GM21825 (cell line): ENCODE data around the gene ASTN2.

Source experiments
- ATAC-seq: cut with Tn5 transposase; IDR thresholded peaks from one replicate; pipeline ENCODE4 v1.9.1; 2021; ENCODE audit warnings: mild to moderate bottlenecking, moderate library complexity; ENCODE audit not compliant: unreplicated experiment

ASTN2 gene

GRCh38 chr9:117265253-117265652, 149.6 kb downstream of the ASTN2 start:
- no peak for ATAC-seq

- ATAC-seq = no peak
These were observed 156.5 kb downstream of the ASTN2 start for GRCh38 chr9:117258184-117258866.

GRCh38 chr9:117253261-117253660, 161.6 kb downstream of the ASTN2 start:
- ATAC-seq = no peak

GRCh38 chr9:117250610-117251215, 164.1 kb downstream of the ASTN2 start:
- no peak for ATAC-seq

GRCh38 chr9:117249799-117250198, 165.1 kb downstream of the ASTN2 start:
- no peak for ATAC-seq

GRCh38 chr9:117247266-117247665, 167.6 kb downstream of the ASTN2 start:
- ATAC-seq = no peak

GRCh38 chr9:117245175-117245829, 169.6 kb downstream of the ASTN2 start:
- no peak for ATAC-seq

- no peak for ATAC-seq
These were observed 172.8 kb downstream of the ASTN2 start for GRCh38 chr9:117242082-117242481.

- ATAC-seq = no peak
These were observed 175.4 kb downstream of the ASTN2 start for GRCh38 chr9:117239428-117239827.

GRCh38 chr9:117234103-117234502, 180.8 kb downstream of the ASTN2 start:
- no peak for ATAC-seq

- no peak for ATAC-seq
These were observed 181.8 kb downstream of the ASTN2 start for GRCh38 chr9:117233016-117233415.

GRCh38 chr9:117232281-117232680, 182.6 kb downstream of the ASTN2 start:
- ATAC-seq = no peak

GRCh38 chr9:117231012-117231411, 183.8 kb downstream of the ASTN2 start:
- ATAC-seq = no peak

- ATAC-seq = no peak
These were observed 190.2 kb downstream of the ASTN2 start for GRCh38 chr9:117224695-117225094.

- ATAC-seq = no peak
These were observed 195.9 kb downstream of the ASTN2 start for GRCh38 chr9:117218951-117219350.

GRCh38 chr9:117214416-117214815, 200.4 kb downstream of the ASTN2 start:
- no peak for ATAC-seq

- no peak for ATAC-seq
These were observed 203.6 kb downstream of the ASTN2 start for GRCh38 chr9:117211280-117211679.

- ATAC-seq = no peak
These were observed 209.1 kb downstream of the ASTN2 start for GRCh38 chr9:117205806-117206205.

- no peak for ATAC-seq
These were observed 209.9 kb downstream of the ASTN2 start for GRCh38 chr9:117204971-117205370.

- no peak for ATAC-seq
These were observed 223.2 kb downstream of the ASTN2 start for GRCh38 chr9:117191504-117192261.

- no peak for ATAC-seq
These were observed 225.7 kb downstream of the ASTN2 start for GRCh38 chr9:117189121-117189520.

- no peak for ATAC-seq
These were observed 226.5 kb downstream of the ASTN2 start for GRCh38 chr9:117188394-117188793.
